Activated CD4-positive, CD25-positive, alpha-beta regulatory T cell treated with anti-CD3 and anti-CD28 coated beads, Interleukin-2, amount 50 U/mL, for 16 hours (primary cell): Measurements from ENCODE around the gene AIFM2.
A peak's percentile ranks its signal among the peaks of the same experiment; 100 is the strongest.

Experiments
- DNase-seq: peaks from one replicate; pipeline ENCODE4 v3.0.0-alpha.2; 2020; ENCODE audit warnings: low read depth, low spot score

Gene AIFM2

GRCh38 chr10:70146489-70147258 is 14.0 kb upstream of the AIFM2 start, which contains the start of gene TYSND1:
TYSND1 (minus strand) TSS chr10:70146700; CDS start chr10:70146586, 114 bp downstream.
- DNase-seq: peak; percentile 85

- DNase-seq: peak; percentile 47
Measured at GRCh38 chr10:70145666-70146488, 13.3 kb upstream of the AIFM2 start.

- DNase-seq: no peak
Measured at GRCh38 chr10:70145166-70145665, 12.6 kb upstream of the AIFM2 start.

- no peak for DNase-seq
Measured at GRCh38 chr10:70144372-70145110, 11.9 kb upstream of the AIFM2 start.

GRCh38 chr10:70142555-70142954 is 9.9 kb upstream of the AIFM2 start:
- DNase-seq: no peak

GRCh38 chr10:70140297-70140696 is 7.7 kb upstream of the AIFM2 start:
- no peak for DNase-seq

- DNase-seq: no peak
Measured at GRCh38 chr10:70139997-70140250, 7.3 kb upstream of the AIFM2 start.

GRCh38 chr10:70139151-70139996 is 6.7 kb upstream of the AIFM2 start:
- DNase-seq: no peak

GRCh38 chr10:70137927-70138883 is 5.6 kb upstream of the AIFM2 start:
- DNase-seq: no peak

- no peak for DNase-seq
Measured at GRCh38 chr10:70137135-70137534, 4.5 kb upstream of the AIFM2 start.

GRCh38 chr10:70135684-70136083 is 3.1 kb upstream of the AIFM2 start:
- no peak for DNase-seq

GRCh38 chr10:70135046-70135445 is 2.4 kb upstream of the AIFM2 start:
- DNase-seq: no peak

GRCh38 chr10:70131560-70131937 is 1.1 kb downstream of the AIFM2 start:
- no peak for DNase-seq

GRCh38 chr10:70130878-70131559 is 1.6 kb downstream of the AIFM2 start:
- no peak for DNase-seq

- no peak for DNase-seq
Measured at GRCh38 chr10:70126700-70127395, 5.8 kb downstream of the AIFM2 start.

GRCh38 chr10:70125918-70126552 is 6.6 kb downstream of the AIFM2 start:
- no peak for DNase-seq

GRCh38 chr10:70124918-70125317 is 7.7 kb downstream of the AIFM2 start:
- no peak for DNase-seq

GRCh38 chr10:70124415-70124814 is 8.2 kb downstream of the AIFM2 start:
- DNase-seq: no peak
